ENCODE results near the gene ZNF821. TPM values are rescaled to one million over a fixed set of nuclear protein-coding genes. Genes with fewer than 3 reads are reported as not detected.

The ZNF821 gene
- total RNA-seq, 2 experiments from 2014 or later, result 5.7 to 8.0 TPM

GRCh38 chr16:71894921-71895678 lies 11.1 kb upstream of the ZNF821 start, which contains the start of gene IST1:
Gene IST1 (plus strand): TSS chr16:71895531. CDS start chr16:71915641, 20,110 bp downstream.
- peak within 1 kb of the TSS; percentile 94 for H3K4me3 Mint-ChIP-seq
- H3K27ac Mint-ChIP-seq, result peak within 1 kb of the TSS; percentile 95
- no peaks in the 10 kb centered on the region for H3K9me3 Mint-ChIP-seq
- H3K27me3 Mint-ChIP-seq, result no peaks in the 10 kb centered on the region
- POLR2A ChIA-PET, result interaction anchor here (0.6 to 3.8 kb wide), 8 partner anchors 10 to 119 kb away, joined by 3 to 79 read pairs (median 6); partner anchors contain the start of genes AP1G1, ATXN1L and ZNF821
- peaks cover 9% of the 10 kb centered on the region for H3K36me3 Mint-ChIP-seq
- ATAC-seq (ENCODE audit: low read depth) (peak; percentile 94), DNase-seq (peak; percentile 96)
- H3K4me1 Mint-ChIP-seq, result peaks cover 15% of the 10 kb centered on the region

GRCh38 chr16:71894229-71894920 lies 10.4 kb upstream of the ZNF821 start:
- DNase-seq (peak; percentile 51), ATAC-seq (ENCODE audit: low read depth) (peak; percentile 6)
- Mint-ChIP-seq H3K27ac (peak overlapping the region; percentile 95), H3K4me1 (peaks cover 12% of the 10 kb centered on the region), H3K9me3 (no peaks in the 10 kb centered on the region), H3K4me3 (peak overlapping the region; percentile 94), H3K36me3 (peaks cover 8% of the 10 kb centered on the region), H3K27me3 (no peaks in the 10 kb centered on the region)
- POLR2A ChIA-PET, result interaction anchor here (0.6 to 3.8 kb wide), 10 partner anchors 11 to 99 kb away, joined by 3 to 79 read pairs (median 4); partner anchors contain the start of genes AP1G1, ATXN1L and ZNF821

GRCh38 chr16:71893888-71894228 lies 9.9 kb upstream of the ZNF821 start:
- peaks cover 9% of the 10 kb centered on the region for H3K4me1 Mint-ChIP-seq
- H3K9me3 Mint-ChIP-seq, result no peaks in the 10 kb centered on the region
- H3K27ac Mint-ChIP-seq, result peak overlapping the region; percentile 95
- ATAC-seq (ENCODE audit: low read depth) (no peak), DNase-seq (no peak)
- H3K4me3 Mint-ChIP-seq, result peak overlapping the region; percentile 94
- H3K36me3 Mint-ChIP-seq, result peaks cover 7% of the 10 kb centered on the region
- peaks cover under 1% of the 10 kb centered on the region for H3K27me3 Mint-ChIP-seq
- POLR2A ChIA-PET, result interaction anchor here (0.7 to 3.8 kb wide), 7 partner anchors 11 to 99 kb away, joined by 3 to 79 read pairs (median 4); partner anchors contain the start of genes AP1G1 and ZNF821

GRCh38 chr16:71889147-71889546 lies 5.2 kb upstream of the ZNF821 start:
- H3K9me3 Mint-ChIP-seq, result no peaks in the 10 kb centered on the region
- POLR2A ChIA-PET, result no interaction called here
- peaks cover 11% of the 10 kb centered on the region for H3K4me1 Mint-ChIP-seq
- peaks cover 28% of the 10 kb centered on the region for H3K27me3 Mint-ChIP-seq
- no peak overlapping the region for H3K27ac Mint-ChIP-seq
- no peaks in the 10 kb centered on the region for H3K36me3 Mint-ChIP-seq
- no peak for DNase-seq
- H3K4me3 Mint-ChIP-seq, result no peak overlapping the region
- ATAC-seq (ENCODE audit: low read depth), result no peak

GRCh38 chr16:71885261-71885650 lies 1.3 kb upstream of the ZNF821 start:
- Mint-ChIP-seq H3K27ac (peak overlapping the region; percentile 88), H3K4me3 (peak overlapping the region; percentile 90), H3K27me3 (peaks cover 28% of the 10 kb centered on the region), H3K36me3 (peaks cover 1% of the 10 kb centered on the region), H3K9me3 (no peaks in the 10 kb centered on the region), H3K4me1 (peaks cover 36% of the 10 kb centered on the region)
- ATAC-seq (ENCODE audit: low read depth) (no peak), DNase-seq (no peak)
- POLR2A ChIA-PET, result interaction anchor here (0.8 to 5.5 kb wide), 2 partner anchors 10 to 320 kb away, joined by 3 to 79 read pairs; partner anchors contain the start of gene IST1

GRCh38 chr16:71883168-71883848 lies 674 bp downstream of the ZNF821 start:
- peak; percentile 63 for DNase-seq
- peak; percentile 16 for ATAC-seq (ENCODE audit: low read depth)
- POLR2A ChIA-PET, result interaction anchor here (0.6 to 5.5 kb wide), 6 partner anchors 11 to 75 kb away, joined by 4 to 79 read pairs (median 12); partner anchors contain the start of genes AP1G1, ATXN1L and IST1
- Mint-ChIP-seq H3K9me3 (no peaks in the 10 kb centered on the region), H3K36me3 (peaks cover 14% of the 10 kb centered on the region), H3K4me1 (peaks cover 41% of the 10 kb centered on the region), H3K4me3 (peak overlapping the region; percentile 82), H3K27me3 (peaks cover 26% of the 10 kb centered on the region), H3K27ac (peak overlapping the region; percentile 59)

GRCh38 chr16:71882505-71883167 lies 1.3 kb downstream of the ZNF821 start:
- DNase-seq (no peak), ATAC-seq (ENCODE audit: low read depth) (peak; percentile 37)
- POLR2A ChIA-PET, result interaction anchor here (0.6 to 5.5 kb wide), 8 partner anchors 9 to 74 kb away, joined by 4 to 79 read pairs (median 12); partner anchors contain the start of genes AP1G1, ATXN1L and IST1
- H3K36me3 Mint-ChIP-seq, result peaks cover 14% of the 10 kb centered on the region
- no peaks in the 10 kb centered on the region for H3K9me3 Mint-ChIP-seq
- peaks cover 26% of the 10 kb centered on the region for H3K27me3 Mint-ChIP-seq
- peaks cover 41% of the 10 kb centered on the region for H3K4me1 Mint-ChIP-seq
- H3K27ac Mint-ChIP-seq, result peak overlapping the region; percentile 59
- H3K4me3 Mint-ChIP-seq, result peak overlapping the region; percentile 82

- POLR2A ChIA-PET, result interaction anchor here (1.2 kb wide), 1 partner anchor 14 kb away, joined by 3 read pairs; no protein-coding TSS in a partner anchor
- no peaks in the 10 kb centered on the region for H3K9me3 Mint-ChIP-seq
- H3K4me1 Mint-ChIP-seq, result peaks cover 38% of the 10 kb centered on the region
- H3K36me3 Mint-ChIP-seq, result peaks cover 14% of the 10 kb centered on the region
- no peak overlapping the region for H3K4me3 Mint-ChIP-seq
- H3K27me3 Mint-ChIP-seq, result peaks cover 7% of the 10 kb centered on the region
- ATAC-seq (ENCODE audit: low read depth), result no peak
- no peak for DNase-seq
- no peak overlapping the region for H3K27ac Mint-ChIP-seq
Observed at GRCh38 chr16:71880176-71880575, 3.8 kb downstream of the ZNF821 start.

GRCh38 chr16:71878911-71879310 lies 5.1 kb downstream of the ZNF821 start:
- Mint-ChIP-seq H3K9me3 (no peaks in the 10 kb centered on the region), H3K4me1 (peaks cover 31% of the 10 kb centered on the region), H3K27me3 (peaks cover 3% of the 10 kb centered on the region), H3K36me3 (peaks cover 14% of the 10 kb centered on the region), H3K27ac (no peak overlapping the region), H3K4me3 (no peak overlapping the region)
- ATAC-seq (ENCODE audit: low read depth) (no peak), DNase-seq (no peak)
- POLR2A ChIA-PET, result no interaction called here

GRCh38 chr16:71873199-71873598 lies 10.8 kb downstream of the ZNF821 start:
- peaks cover 10% of the 10 kb centered on the region for H3K4me1 Mint-ChIP-seq
- peaks cover 3% of the 10 kb centered on the region for H3K36me3 Mint-ChIP-seq
- ATAC-seq (ENCODE audit: low read depth) (no peak), DNase-seq (no peak)
- H3K9me3 Mint-ChIP-seq, result no peaks in the 10 kb centered on the region
- POLR2A ChIA-PET, result interaction anchor here (1.4 kb wide), 1 partner anchor 26 kb away, joined by 3 read pairs; no protein-coding TSS in a partner anchor
- H3K27me3 Mint-ChIP-seq, result no peaks in the 10 kb centered on the region
- H3K27ac Mint-ChIP-seq, result peak overlapping the region; percentile 69
- H3K4me3 Mint-ChIP-seq, result peak overlapping the region; percentile 34

- Mint-ChIP-seq H3K4me3 (no peak overlapping the region), H3K9me3 (no peaks in the 10 kb centered on the region), H3K27me3 (no peaks in the 10 kb centered on the region), H3K4me1 (peaks cover 10% of the 10 kb centered on the region), H3K27ac (no peak overlapping the region), H3K36me3 (peaks cover 3% of the 10 kb centered on the region)
- POLR2A ChIA-PET, result no interaction called here
- DNase-seq (no peak), ATAC-seq (ENCODE audit: low read depth) (no peak)
Observed at GRCh38 chr16:71870818-71871217, 13.2 kb downstream of the ZNF821 start.

- Mint-ChIP-seq H3K9me3 (no peaks in the 10 kb centered on the region), H3K4me1 (peaks cover 13% of the 10 kb centered on the region), H3K27me3 (no peaks in the 10 kb centered on the region), H3K27ac (no peak overlapping the region), H3K4me3 (no peak overlapping the region), H3K36me3 (peaks cover 3% of the 10 kb centered on the region)
- POLR2A ChIA-PET, result no interaction called here
- DNase-seq (no peak), ATAC-seq (ENCODE audit: low read depth) (no peak)
Observed at GRCh38 chr16:71869089-71869488, 14.9 kb downstream of the ZNF821 start.
